PFSK-1 (cell line): ENCODE measurements around the gene ASTL.

Source experiments
- FOXP2 ChIP-seq: optimal IDR thresholded peaks from 2 replicates; pipeline ENCODE3; 2011; ENCODE audit warnings: borderline replicate concordance, control low read depth, inconsistent platforms; ENCODE audit not compliant: insufficient read depth; ENCODE audit errors: extremely low read length, extremely low read depth
- POLR2AphosphoS5 ChIP-seq: IDR thresholded peaks from 2 replicates; pipeline ENCODE4 v1.6.1; 2012; ENCODE audit warnings: low read depth, mild to moderate bottlenecking, control low read depth, low read length, moderate library complexity
- REST ChIP-seq, 2 experiments: IDR thresholded peaks; 2 replicates each; pipeline versions ENCODE4 v1.6.1 to v1.8.0; 2011 to 2012; ENCODE audit warnings: low read depth in 2 of 2, low read length in 2 of 2, control low read depth in 1 of 2, inconsistent platforms in 1 of 2, mild to moderate bottlenecking in 1 of 2, moderate library complexity in 1 of 2; ENCODE audit not compliant: insufficient read depth in 1 of 2
- TAF1 ChIP-seq: IDR thresholded peaks from 2 replicates; pipeline ENCODE4 v1.6.1; 2012; ENCODE audit warnings: low read length, control low read depth, borderline replicate concordance; ENCODE audit not compliant: insufficient read depth

DNA sequence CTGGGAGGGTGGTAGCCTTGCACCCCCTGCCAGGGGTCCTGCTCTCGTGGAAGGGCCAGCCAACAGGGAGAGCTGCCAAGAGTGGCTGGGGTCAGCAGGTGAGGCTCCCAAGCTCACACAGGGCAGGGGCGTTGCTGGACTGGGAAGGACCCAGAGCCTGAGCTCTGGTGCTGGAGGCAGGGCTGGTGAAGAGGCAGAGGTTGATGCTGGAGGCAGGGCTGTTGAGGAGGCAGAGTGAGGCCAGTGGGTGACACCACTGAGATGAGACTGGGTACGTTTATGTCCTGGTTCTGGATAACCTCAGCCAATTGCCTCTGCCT lies 29.0 kb downstream of the ASTL start:
- no peak for TF ChIP-seq POLR2AphosphoS5
- TF ChIP-seq TAF1, result no peak
- no peak for TF ChIP-seq FOXP2
- TF ChIP-seq REST (IDR thresholded peaks at IDR 0.05; ENCODE audit: insufficient read depth in 1 of 2, low read depth in 2 of 2, low read length in 2 of 2), result no peak
